ENCODE data around the gene MACROD2.

Gene MACROD2

DNA sequence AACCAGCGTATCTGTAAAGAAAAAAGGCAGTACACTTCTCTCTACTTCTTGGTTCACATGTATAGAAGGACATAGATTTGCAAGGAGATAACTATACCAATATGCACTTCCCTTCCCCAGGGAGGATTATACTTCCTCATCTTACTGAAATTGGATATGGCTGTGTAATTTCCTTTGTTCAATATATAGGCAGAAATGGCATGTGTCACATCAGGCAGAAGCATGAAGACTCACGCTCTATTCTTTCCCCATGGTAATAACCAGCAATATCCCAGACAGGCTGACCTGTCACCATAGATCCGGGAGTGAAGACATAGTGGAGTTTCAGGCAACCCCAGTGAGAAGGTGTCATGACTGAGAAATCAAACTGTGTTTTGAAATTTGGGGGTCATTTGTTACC is 2059.7 kb downstream of the MACROD2 start:
- no peak overlapping the region for H3K27ac ChIP-seq
- no peak for TF ChIP-seq ZFX (IDR thresholded peaks at IDR 0.05; ENCODE audit: borderline replicate concordance)
- TF ChIP-seq, protein P1, sequence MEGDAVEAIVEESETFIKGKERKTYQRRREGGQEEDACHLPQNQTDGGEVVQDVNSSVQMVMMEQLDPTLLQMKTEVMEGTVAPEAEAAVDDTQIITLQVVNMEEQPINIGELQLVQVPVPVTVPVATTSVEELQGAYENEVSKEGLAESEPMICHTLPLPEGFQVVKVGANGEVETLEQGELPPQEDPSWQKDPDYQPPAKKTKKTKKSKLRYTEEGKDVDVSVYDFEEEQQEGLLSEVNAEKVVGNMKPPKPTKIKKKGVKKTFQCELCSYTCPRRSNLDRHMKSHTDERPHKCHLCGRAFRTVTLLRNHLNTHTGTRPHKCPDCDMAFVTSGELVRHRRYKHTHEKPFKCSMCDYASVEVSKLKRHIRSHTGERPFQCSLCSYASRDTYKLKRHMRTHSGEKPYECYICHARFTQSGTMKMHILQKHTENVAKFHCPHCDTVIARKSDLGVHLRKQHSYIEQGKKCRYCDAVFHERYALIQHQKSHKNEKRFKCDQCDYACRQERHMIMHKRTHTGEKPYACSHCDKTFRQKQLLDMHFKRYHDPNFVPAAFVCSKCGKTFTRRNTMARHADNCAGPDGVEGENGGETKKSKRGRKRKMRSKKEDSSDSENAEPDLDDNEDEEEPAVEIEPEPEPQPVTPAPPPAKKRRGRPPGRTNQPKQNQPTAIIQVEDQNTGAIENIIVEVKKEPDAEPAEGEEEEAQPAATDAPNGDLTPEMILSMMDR (IDR thresholded peaks at IDR 0.05) = no peak

DNA sequence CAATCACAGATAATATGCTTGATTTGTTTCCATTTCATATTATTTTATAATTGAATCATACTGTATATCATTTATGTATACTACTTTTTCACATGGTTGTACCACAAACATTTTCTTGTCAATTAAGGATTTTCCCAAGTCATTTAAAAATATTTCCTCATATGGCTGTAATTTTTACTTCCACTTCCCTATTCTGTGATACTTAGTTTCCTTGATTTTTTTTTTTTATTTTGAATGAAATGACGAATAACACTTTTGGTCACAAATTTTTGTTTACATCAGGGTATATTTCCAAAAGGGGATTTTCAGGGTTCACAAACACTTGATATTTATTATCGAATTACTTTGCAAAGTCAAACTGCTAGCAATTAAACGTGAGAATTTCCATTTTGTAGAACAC is 2062.3 kb downstream of the MACROD2 start:
- H3K27ac ChIP-seq = no peak overlapping the region
- TF ChIP-seq ZFX (IDR thresholded peaks at IDR 0.05; ENCODE audit: borderline replicate concordance) = no peak
- TF ChIP-seq, protein P1 (IDR thresholded peaks at IDR 0.05) = no peak

DNA sequence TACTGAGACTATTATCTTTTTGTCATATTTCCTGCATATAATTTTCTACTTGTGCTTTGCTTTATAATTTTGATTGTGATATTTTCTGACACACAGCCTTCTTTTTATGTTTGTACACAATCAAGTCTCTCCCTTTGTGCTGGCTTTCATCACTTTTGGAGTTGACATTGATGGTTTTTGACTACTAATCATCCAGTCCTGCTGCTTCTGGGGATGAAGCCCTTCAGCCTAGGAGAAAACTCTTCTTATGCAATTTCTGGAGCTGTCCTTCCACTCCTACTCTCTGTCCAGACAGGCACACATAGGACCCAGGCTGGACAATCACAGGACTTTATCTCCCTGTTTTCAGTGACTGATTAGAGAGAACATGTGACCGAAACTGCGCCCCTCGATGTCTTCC is 2063.0 kb downstream of the MACROD2 start:
- TF ChIP-seq, protein P1 (IDR thresholded peaks at IDR 0.05) = no peak
- no peak for TF ChIP-seq ZFX (IDR thresholded peaks at IDR 0.05; ENCODE audit: borderline replicate concordance)

DNA sequence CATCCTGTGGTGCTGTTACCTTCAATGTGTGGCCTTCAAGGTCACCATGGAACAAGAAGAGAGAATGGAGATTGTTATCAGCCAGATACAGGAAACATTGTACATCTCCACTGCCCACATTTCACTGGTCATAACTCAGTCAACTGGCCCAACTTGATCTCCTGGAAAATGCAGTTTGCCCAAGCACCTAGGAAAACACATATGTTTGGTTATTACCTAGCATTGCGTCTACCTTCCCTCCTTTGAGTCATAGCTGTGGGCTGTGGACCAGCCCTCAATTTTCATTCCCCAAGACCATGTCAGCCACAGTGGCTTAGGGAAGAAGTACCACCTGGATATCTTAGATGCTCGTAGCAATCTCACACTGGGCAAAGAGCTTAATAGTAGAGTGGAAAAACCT is 2064.5 kb downstream of the MACROD2 start:
- TF ChIP-seq, protein P1 (IDR thresholded peaks at IDR 0.05) = no peak
- TF ChIP-seq ZFX (IDR thresholded peaks at IDR 0.05; ENCODE audit: borderline replicate concordance) = no peak
- no peak overlapping the region for H3K27ac ChIP-seq

More for the DNA sequence above, 2063.0 kb downstream of the MACROD2 start:
- no peak overlapping the region for H3K27ac ChIP-seq

DNA sequence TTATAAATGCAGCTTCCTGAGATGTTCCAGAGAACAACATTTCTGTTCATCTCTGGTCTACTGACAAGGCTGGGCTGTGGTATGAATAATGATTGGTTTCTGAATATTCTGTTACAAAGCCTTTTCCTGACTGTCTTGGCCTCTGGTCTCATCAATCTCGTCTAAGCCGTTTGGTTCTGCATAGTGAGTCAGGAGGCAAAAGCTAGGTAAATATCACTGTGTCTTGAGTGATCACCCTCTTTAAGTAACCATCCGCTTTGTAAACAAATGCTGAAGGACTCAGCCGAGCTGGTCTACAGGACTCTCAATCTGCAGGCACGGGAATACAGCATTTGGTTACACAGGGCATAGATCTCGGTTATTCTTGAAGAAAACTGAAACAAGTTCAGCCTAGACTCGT is 2066.0 kb downstream of the MACROD2 start:
- no peak overlapping the region for H3K27ac ChIP-seq
- TF ChIP-seq ZFX (IDR thresholded peaks at IDR 0.05; ENCODE audit: borderline replicate concordance) = no peak
- TF ChIP-seq, protein P1 (IDR thresholded peaks at IDR 0.05) = no peak

DNA sequence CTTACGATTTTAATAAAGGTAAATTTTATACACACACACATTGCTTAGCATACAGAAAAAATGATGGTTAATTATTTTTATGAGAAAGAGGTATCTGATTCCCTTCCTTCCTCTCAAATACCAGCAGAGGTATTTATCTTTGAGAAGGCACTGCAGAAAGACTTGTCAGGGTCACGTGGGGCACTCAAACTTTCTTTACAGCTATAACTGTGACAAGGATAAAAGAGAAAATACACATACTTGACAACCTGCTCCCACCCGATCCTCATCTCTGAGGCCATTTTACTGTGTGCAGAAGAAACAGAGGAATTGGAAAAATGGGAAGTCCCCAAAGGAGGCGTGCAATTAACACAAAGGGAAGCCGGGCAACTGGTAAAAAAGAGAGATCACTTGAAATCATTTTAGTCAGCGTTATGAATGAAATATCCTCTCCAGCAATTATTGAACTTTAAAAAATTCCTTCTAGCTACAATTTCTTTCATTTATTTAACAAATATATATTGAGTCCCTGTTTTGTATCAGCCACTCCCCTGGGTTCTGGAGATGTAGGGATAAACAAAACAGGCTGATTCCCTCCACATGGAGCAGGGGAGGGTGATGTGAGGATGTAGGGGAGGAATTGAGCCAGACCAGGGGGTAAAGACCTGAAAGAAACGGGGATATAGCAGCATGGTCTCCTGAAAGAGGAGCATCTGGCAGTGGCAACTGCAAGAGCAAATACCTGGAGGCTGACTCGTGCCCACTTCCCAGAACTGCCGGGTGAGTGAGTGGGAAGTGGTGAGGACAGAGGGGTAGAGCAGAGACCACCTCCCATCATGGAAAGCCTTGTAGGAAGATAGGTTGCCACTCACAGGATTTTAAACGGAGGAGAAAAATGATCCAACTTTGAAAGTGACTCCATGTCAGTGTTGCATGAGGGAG is 2067.6 kb downstream of the MACROD2 start:
- TF ChIP-seq, protein P1 (IDR thresholded peaks at IDR 0.05) = no peak
- TF ChIP-seq ZFX (IDR thresholded peaks at IDR 0.05; ENCODE audit: borderline replicate concordance) = no peak
- H3K27ac ChIP-seq = no peak overlapping the region

DNA sequence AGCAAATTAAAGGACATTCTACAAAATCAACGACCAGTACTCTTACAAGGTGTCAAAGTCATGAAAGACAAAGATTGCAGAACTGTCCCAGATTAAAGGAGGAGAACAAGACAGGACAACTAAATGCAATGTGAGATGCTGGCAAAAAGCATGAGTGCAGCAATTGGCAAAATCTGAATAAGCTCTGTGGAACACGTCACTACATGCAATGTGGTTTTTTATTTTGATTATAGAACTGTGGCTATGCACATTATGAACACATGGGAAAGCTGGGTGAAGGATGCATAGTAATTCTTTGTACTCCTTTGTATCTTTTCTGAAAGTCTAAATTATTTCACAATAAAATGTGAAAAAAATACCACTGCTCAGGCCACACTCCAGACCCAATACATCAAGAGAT is 2068.6 kb downstream of the MACROD2 start:
- TF ChIP-seq, protein P1 (IDR thresholded peaks at IDR 0.05) = no peak
- no peak overlapping the region for H3K27ac ChIP-seq
